SK-MEL-5 (cell line): ENCODE measurements around the gene FAM184B. TPM values are rescaled to one million over a fixed set of nuclear protein-coding genes. Genes with fewer than 3 reads are reported as not detected.

ENCODE experiments used
- DNase-seq: peaks from one replicate; pipeline ENCODE4 v3.0.0-alpha.2; 2016; ENCODE audit warnings: low read depth, low spot score
- in situ Hi-C: cut with HindIII; loops from 2 replicates; pipeline ENCODE4 v1.10.0; 2016; ENCODE audit warnings: low sequenced_read_pairs, high pct_unique_total_duplicates, low pct_unique_long_range_greater_than_20kb
- polyA plus RNA-seq, 2 experiments: library from polyadenylated mRNA; depleted of rRNA; stranded (reverse); fragments of >200 nt; gene quantifications; 2 replicates each; pipeline ENCODE4 v1.2.3, GENCODE V29; 2015
- total RNA-seq: library from RNA; depleted of rRNA; stranded (reverse); fragments of >200 nt; shearing (Covaris generic); gene quantifications from 2 replicates; pipeline ENCODE4 v1.2.3, GENCODE V29; 2014; rRNA removed

The FAM184B gene
- total RNA-seq, result not detected in 2 replicates
- polyA plus RNA-seq (2015; cell fraction: cytosol; rRNA removed), result 0.05 and 0.07 TPM in 2 replicates
- polyA plus RNA-seq (2015; cell fraction: nucleus; rRNA removed), result not detected in 2 replicates

DNA sequence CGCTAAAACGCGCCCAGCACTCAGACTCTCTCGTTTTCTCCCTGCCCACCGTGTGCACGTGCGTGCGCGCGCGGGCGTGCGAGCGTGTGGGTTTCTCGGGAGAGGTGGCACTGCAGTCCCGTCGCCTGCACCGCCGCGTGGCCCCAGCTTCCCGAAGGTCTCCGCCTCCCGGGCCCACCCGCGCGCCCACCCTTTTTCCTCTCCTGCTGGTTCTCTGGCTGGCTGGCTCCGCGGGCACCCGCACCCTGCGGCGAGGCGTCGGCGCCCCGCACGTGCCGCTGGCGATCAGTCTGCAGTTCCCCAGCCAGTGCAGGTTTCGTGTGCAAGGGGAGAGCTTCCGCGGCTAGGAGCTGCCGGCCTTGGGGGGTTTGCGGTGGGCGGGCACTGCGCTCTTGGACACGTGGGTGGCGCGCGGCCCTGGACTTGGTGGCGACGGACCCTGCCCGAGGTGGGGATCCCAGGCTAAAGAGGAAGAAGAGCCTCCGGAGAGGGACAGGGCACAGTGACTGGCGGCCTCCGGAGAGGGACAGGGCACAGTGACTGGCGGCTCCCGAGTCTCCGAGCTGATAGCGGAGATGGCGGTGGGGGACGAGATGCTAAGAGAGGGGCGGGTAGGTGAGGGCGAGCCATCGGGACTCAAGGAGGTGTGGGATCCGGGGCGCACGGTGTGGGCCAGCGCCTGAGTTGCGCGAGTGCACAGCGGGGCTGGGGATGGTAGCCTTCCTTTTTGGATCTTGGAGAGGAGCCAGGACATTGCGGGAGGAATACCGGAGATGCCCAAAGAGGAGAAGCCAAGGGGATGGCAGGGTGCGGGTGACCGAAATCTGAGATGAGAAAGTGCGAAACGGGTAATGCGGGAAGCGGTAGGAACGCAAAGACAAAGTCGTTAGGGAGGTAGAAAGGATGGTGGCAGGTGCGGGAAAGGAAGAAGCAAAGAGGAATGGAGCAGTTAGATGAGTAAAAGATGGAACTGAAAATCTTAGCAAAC, at the start of gene FAM184B:
Gene FAM184B (minus strand): TSS at position 322 of the 988 bp plus-strand sequence. CDS start 322 bp downstream, outside the sequence.
- DNase-seq, result no peak
- in situ Hi-C loops, result no loop called here

DNA sequence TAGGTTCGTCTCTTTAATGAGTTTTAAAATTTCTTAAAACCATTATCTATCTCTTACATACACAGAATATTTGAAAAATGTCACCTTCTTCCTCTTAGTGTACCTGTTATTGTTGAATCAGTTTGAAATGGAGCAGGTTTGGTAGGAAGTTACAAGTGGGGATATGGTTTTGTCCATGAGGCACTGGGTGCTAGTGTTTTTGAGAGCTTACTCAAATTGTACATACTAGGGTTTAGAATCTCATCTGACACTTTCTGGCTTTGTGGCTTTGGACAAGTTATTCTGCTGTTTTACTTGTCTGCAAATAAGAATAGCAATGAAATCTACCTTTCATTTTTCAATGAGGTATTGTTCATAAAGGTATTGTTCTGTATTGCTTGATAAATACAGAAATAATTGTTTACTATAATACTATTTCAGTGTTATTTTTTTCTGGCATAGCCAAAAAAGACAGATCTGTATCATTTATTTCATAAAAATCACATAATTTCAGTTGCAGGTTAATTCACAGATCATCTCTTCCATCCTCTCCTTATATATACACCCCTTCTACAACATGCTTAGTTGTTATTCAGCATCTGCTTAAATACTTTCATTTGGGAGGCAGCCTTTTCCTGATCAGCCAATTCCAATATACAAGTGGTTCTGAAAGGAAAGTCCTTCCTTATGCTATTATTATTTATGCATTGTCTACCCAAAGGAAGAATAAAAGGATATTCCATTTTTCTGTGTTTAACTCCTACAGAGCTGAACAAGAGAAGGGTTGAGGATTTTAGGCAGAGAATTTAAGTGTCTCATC, 42.6 kb upstream of the FAM184B start:
- DNase-seq, result no peak
- in situ Hi-C loops, result no loop called here

DNA sequence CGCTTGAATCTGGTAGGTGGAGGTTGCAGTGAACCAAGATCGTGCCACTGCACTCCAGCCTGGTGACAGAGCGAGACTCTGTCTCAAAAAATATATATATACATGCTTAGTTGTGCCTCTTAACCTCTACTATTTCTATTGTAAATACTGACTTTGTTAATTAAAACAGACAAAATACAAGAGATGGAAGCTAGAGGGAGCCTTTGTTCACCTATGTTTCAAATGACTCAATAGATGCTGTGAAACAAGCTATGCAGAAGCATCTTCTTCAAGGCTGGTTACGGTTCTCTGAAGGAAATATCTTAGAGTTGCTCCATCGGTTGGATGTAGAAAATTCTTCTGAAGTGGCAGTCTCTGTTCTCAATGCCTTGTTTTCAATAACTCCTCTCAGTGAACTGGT, 35.6 kb upstream of the FAM184B start:
- DNase-seq, result peak; percentile 70

DNA sequence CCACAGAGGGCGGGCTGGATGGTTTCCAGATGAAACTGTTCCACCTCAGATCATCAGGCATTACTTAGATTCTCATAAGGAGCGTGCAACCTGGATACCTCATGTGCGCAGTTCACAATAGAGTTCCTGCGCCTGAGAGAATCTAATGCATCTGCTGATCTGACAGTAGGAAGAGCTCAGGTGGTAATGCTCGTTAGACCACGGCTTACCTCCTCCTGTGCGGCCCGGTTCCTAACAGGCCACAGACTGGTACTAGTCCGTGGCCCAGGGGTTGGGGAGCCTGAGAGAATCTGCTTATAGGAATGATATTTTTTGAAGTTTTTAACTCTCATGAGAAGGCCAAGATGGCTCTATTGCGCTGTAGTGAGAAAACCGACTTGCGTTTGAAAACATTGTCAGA, 34.7 kb upstream of the FAM184B start:
- in situ Hi-C loops, result no loop called here
- no peak for DNase-seq

More for the DNA sequence above, 35.6 kb upstream of the FAM184B start:
- in situ Hi-C loops, result no loop called here

DNA sequence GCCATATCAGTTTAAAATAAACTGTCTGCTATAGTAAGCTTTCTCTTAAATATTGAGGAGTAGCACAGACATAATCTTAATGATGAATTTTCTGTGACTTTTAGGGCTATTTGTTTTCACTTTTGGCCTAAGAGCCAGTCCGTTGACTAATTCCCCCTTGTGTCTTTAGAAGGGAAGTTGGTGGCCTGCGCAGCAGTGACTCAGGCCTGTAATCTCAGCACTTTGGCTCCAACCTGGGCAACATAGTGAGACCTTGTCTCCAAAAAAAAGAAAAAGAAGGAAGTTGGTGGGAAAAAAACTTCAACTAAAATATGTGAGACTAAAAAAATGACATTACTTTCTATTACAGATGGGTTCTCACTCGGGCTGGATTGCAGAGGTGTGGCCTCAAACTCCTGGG, 32.7 kb upstream of the FAM184B start:
- in situ Hi-C loops, result no loop called here
- no peak for DNase-seq

DNA sequence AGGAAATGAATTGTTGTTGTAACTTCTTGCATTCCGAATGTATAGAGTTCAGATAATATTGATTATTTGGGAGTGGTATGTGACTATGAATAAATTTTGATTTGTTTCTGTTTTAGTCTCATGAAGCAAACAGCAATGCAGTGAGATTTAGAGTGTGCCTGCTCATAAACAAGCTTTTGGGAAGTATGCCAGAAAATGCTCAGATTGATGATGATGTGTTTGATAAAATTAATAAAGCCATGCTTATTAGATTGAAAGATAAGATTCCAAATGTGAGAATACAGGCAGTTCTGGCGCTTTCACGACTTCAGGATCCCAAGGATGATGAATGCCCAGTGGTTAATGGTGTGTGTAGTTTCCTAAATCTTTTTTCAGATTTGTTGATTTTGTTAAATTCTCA, 31.4 kb upstream of the FAM184B start:
- in situ Hi-C loops, result no loop called here

DNA sequence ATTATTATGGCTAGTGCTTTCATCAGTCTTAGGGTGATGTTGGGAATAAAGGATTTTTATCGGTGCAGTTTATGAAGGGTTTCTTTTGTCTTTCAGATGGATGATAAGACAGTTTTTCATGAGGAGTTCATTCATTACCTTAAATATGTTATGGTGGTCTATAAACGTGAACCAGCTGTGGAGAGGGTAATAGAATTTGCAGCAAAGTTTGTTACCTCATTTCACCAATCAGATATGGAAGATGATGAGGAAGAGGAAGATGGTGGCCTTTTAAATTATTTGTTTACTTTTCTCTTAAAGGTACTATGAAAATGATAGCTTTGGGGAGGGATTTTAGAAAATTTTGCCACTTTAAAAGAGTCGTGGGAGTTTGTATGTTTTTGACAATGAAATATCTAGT, 30.7 kb upstream of the FAM184B start:
- in situ Hi-C loops, result no loop called here
- no peak for DNase-seq

More for the DNA sequence above, 31.4 kb upstream of the FAM184B start:
- DNase-seq, result no peak

DNA sequence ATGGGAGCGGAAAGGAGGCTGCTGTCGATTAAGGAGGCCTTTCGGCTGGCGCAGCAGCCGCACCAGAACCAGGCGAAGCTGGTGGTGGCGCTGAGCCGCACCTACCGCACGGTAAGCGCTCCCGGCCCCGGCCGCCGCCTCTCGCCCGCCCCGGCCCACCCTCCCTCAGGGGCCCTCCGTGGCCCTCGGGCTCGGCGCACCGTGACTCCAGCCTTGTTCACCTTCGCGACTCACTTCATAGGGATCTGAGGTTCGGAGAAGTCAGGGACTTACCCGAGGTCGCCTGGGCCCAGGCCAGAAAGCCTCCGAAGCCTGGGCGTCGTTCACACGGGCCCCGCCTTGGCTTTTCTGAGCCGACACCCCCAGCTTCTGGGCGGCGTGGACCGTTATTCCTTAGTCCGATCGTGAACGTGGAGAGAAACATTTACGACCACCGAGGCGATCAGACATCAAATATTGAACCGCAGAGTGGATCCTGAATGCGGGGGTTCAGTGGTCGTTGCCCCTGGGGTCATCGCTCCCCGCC, 29.7 kb upstream of the FAM184B start:
- DNase-seq, result no peak
- in situ Hi-C loops, result no loop called here

DNA sequence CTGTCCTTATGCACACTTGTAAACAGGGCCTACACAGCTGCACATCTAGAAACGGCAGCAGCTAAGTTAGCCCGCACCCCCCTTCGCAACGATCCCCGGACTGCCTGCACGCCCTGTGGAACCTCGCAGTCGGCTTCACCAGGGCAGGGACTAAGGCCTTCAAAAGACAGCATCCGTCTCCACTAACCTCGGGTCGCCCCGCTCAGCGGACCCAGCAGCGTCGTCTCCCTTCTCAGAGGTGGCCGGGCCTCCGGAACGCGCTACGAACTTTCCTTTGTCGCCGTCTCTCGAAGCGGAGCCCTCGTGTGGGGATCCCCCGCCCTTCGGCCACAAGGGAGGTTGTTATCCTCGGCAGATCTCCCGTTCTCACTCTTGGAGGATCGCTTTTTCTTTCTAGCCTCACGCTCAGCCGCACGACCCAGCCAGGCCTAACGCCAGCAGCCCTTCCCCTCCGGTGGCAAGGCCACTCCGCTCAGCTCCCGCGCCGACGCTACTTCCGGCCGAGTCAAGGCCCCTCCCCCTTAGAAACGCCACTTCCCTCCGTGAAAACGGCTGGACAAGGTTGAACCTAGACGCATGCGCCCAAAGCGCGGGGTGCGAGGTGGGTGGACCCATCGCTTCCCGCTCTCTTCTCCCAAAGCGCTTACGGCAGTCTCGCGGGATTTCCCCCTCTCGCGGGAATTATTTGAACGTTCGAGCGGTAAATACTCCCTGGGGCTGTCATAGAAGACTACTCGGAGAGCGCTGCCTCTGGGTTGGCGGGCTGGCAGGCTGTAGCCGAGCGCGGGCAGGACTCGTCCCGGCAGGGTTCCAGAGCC, 29.0 kb upstream of the FAM184B start, which contains the start of the genes DCAF16 and NCAPG:
Gene DCAF16 (minus strand): TSS at position 498 of the 818 bp plus-strand sequence. CDS start 6,616 bp downstream, outside the sequence.
Gene NCAPG (plus strand): TSS at position 720 of the 818 bp plus-strand sequence. CDS start 99 bp downstream, outside the sequence.
- in situ Hi-C loops, result no loop called here
- peak; percentile 99 for DNase-seq

DNA sequence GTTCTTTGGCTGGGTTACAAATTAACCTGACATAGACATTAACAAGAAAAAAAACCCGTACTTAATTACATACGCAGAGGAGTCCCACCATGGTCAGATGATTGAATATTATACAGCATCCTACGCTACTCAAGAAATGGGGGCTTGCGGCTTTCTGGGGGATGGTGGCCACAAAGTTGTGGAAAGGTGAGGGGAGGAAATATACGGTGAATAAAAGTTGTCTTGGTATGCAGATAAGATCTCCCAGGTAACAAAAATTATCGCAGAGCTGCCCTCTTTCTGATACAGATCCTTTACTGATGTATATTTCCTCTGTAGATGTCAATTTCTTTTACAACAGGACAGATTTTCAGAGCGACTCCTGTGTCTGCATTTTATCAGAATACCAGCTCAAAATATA, 28.2 kb upstream of the FAM184B start:
- DNase-seq, result no peak
- in situ Hi-C loops, result no loop called here

DNA sequence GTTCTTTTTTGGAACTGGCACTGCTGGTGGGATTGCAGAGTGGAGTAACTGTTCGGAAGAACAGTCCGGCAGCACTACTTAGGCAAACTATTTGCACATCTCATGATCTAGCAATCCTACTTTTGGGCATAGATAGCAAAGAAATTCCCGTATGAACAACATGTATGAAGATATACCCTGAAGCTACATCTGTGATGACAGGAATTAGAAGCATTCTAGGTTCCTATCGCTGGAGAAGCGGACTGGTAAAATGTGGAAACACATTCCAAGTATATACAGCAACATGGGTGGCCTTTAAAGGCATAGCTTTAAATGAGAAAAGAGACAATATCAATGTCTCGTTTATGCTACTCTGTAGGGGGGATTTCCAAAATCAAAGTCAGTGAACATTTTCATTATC, 26.0 kb upstream of the FAM184B start:
- in situ Hi-C loops, result no loop called here
- no peak for DNase-seq

DNA sequence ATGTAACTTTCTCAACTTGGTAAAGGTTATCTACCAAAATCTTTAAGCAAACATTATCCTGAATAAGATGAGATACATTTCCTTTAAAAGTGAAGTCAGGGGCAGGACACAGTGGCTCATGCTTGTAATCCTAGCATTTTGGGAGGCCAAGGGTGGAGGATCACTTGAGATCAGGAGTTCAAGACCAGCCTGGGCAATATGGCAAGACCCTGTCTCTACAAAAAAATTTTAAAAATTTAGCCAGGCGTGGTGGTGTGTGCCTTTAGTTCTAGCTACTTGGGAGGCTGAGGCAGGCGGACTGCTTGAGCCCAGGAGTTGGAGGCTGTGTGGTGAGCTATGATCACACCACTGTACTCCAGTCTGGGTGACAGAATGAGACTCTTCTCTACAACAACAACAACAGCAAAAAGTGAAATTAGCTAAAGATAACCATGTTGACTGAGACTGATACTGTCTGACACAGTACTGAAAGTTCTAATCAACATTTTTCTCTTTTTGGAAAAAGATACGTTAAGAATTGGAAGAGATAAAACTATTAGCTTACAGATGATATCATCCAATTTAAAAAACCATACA, 24.2 kb upstream of the FAM184B start:
- no peak for DNase-seq

DNA sequence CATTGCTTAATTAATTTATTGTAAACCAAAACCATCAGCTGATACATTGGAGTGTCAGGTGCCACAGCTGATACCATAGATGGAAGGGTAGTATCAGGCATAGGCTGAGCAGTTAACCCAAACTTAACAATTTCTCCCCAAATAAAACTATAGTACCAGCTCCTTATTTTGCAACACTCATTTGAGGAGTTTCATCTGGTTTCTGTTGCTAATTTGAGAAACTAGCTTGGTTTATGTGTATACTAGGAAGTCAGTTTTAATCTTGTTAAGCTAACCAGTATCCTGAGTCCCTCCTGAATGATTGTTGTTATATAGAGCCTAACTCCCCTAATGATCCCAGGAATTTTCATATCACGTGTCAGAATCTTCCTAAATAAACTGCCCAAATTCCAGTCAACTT, 16.4 kb upstream of the FAM184B start:
- in situ Hi-C loops, result no loop called here

More for the DNA sequence above, 24.2 kb upstream of the FAM184B start:
- in situ Hi-C loops, result no loop called here

DNA sequence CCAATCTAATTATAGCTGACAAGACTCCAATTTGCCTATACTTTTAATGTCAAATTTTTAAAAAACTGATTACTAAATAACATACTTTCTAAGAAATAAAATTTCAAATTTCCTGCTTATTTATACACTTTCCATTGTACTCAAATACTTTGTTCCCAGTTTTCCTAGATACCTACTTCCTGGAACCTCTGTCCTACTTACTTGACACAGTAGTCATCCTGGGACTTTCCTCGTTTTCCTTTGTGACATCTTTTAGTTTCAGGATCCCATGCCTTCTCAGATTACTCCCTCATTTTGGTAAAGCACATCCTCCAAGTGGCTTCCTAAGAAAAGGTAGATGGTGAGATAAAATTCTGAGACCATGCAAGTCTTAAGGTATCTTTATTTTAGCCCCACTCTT, 13.3 kb upstream of the FAM184B start:
- DNase-seq, result no peak
- in situ Hi-C loops, result no loop called here

More for the DNA sequence above, 16.4 kb upstream of the FAM184B start:
- no peak for DNase-seq

DNA sequence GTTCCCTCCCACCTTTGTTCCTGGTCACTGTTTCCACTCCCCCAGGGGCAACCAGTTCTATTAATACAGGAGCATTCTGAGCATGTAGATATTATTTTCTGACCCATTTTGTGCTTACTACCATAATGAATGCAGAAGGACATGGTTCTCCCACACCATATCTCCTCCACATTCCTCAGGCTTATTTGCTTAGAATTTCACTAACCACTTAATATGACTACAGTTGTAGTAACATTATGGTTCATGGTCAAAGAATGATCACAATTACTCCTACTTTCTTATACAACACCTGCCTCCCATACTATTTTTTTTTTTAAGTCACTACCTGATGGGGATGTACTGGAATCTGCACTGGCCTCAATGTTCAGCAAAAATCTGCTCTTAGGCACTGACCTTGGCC, 7.5 kb upstream of the FAM184B start:
- in situ Hi-C loops, result no loop called here
- DNase-seq, result no peak

DNA sequence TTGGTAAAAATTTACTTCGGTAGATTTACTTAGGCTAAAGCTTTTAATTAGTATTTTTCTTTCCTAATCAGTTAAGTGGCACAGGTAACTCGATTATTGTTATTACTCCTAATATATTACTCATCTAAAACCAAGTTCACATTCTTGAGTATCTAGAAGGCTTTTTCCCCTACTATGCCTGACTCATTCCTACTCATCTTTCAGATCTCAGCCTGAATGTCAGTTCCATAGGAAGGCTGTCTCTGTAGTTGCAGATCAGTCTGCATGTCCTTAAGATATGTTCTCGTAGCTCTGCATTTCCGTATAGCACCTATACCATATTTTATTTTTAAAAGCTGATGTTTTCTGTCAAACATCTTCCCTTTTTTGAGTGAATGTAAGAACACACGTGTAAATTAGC, 5.9 kb upstream of the FAM184B start:
- in situ Hi-C loops, result no loop called here
- DNase-seq, result no peak

DNA sequence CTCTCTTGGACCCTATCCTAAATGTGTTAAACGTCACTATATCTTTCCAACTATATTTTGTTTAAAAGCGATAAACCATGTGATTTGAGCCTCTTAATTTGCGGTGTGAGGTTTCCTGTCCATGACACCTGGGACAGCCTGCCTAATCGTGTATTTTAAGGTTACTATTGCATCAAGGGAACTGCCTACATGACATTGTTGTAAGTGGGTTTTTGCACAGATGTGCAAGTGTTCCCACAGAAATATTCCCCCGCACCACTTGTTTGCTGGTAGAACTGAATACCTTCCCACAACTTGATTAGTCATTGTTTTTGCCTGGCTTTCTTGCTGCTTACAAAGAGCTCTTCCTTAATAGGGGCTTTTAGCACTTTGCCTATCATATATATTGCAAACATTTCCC, 5.1 kb upstream of the FAM184B start:
- DNase-seq, result no peak
- in situ Hi-C loops, result no loop called here
